Measurements from ENCODE around the gene ADAM15. TPM values are rescaled to one million over a fixed set of nuclear protein-coding genes. Genes with fewer than 3 reads are reported as not detected.

Gene ADAM15
- total RNA-seq, 1 experiment from 2014 or later = 38.4 TPM

GRCh38 chr1:155018617-155019348 is 32.3 kb upstream of the ADAM15 start:
- no peak overlapping the region for H3K27ac Mint-ChIP-seq
- no peak for ATAC-seq
- TF ChIP-seq ELF4 (CRISPR knock-in tag; IDR thresholded peaks at IDR 0.05; ENCODE audit: low read depth) (no peak), RORB (CRISPR knock-in tag; IDR thresholded peaks at IDR 0.05) (no peak), ESRRA (CRISPR knock-in tag; IDR thresholded peaks at IDR 0.05; ENCODE audit: borderline replicate concordance) (no peak), TP53 (CRISPR knock-in tag; IDR thresholded peaks at IDR 0.05) (no peak), FOXP4 (CRISPR knock-in tag; IDR thresholded peaks at IDR 0.05) (no peak), FOXK1 (CRISPR knock-in tag; IDR thresholded peaks at IDR 0.05) (no peak), OVOL2 (CRISPR knock-in tag; IDR thresholded peaks at IDR 0.05; ENCODE audit: borderline replicate concordance) (no peak), E2F4 (CRISPR knock-in tag; IDR thresholded peaks at IDR 0.05; ENCODE audit: borderline replicate concordance, low read depth) (no peak), ARID4B (CRISPR knock-in tag; IDR thresholded peaks at IDR 0.05; ENCODE audit: borderline replicate concordance) (no peak), ATF6 (CRISPR knock-in tag; IDR thresholded peaks at IDR 0.05) (no peak), ZNF512 (CRISPR knock-in tag; IDR thresholded peaks at IDR 0.05; ENCODE audit: borderline replicate concordance) (no peak), ZNF317 (CRISPR knock-in tag; IDR thresholded peaks at IDR 0.05; ENCODE audit: borderline replicate concordance, low read depth) (no peak), SMAD3 (CRISPR knock-in tag; IDR thresholded peaks at IDR 0.05; ENCODE audit: borderline replicate concordance) (no peak), IRF1 (CRISPR knock-in tag; IDR thresholded peaks at IDR 0.05) (no peak)
- H3K4me1 Mint-ChIP-seq = peaks cover 34% of the 10 kb centered on the region
- no peak for DNase-seq (ENCODE audit: low spot score)
- POLR2A ChIA-PET = interaction anchor here (1.5 to 2.0 kb wide), 3 partner anchors 25 to 48 kb away, joined by 3 to 14 read pairs (median 3); partner anchors contain the start of genes LENEP and SHC1
- H3K27me3 Mint-ChIP-seq (ENCODE audit: low read depth) = peaks cover 4% of the 10 kb centered on the region; the same call in 1 of the 2 replicates
- CTCF ChIA-PET = interaction anchor here (1.0 to 4.9 kb wide), 16 partner anchors 12 to 208 kb away, joined by 3 to 49 read pairs (median 10); partner anchors contain the start of genes ADAM15, LENEP, PBXIP1 and SHC1
- H3K9me3 Mint-ChIP-seq = no peaks in the 10 kb centered on the region
- no peak overlapping the region for H3K4me3 Mint-ChIP-seq
- peaks cover 3% of the 10 kb centered on the region; the same call in 1 of the 2 replicates for H3K36me3 Mint-ChIP-seq

Data from WTC11 (cell line).